ENCODE results near the gene BATF. TPM values are rescaled to one million over a fixed set of nuclear protein-coding genes. Genes with fewer than 3 reads are reported as not detected.

The BATF gene
- total and polyA plus RNA-seq, 2 of the 8 experiments (the other 6 are each of a cell fraction or from before 2014, with no cell fraction given): not detected

DNA sequence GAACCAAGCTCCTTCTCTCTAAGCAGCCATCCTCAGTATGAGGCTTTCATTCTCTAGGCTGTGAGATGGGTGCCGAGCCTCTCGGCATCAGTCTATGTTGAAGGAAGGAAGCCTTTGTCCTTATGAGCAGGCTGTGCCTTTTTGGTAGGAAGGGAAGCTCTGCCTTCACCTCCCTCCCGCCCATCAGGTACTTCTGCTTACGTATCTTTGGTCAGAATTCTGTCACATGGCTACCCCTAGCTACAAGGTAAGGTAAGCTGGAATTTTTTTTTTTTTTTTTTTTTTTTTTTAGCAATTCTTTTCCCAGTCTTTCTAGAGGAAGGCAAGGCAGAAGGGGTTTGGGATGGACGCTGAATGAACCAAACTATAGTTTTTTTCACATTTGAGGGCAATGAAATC is 16.9 kb downstream of the BATF start:
- Histone ChIP-seq H3K23me2 (ENCODE audit: low read depth, low read length) (no peaks in the 10 kb centered on the region), H3K4me1 (replicated peaks in 1 of 4; ENCODE audit: control insufficient read depth in 3 of 4, insufficient read depth in 4 of 4, low read length in 3 of 4) (peaks cover 0 to 6% (median 4%) of the 10 kb centered on the region in 4 experiments; a peak in 4 of 7 replicates), H3K18ac (ENCODE audit: extremely low read depth, low read length) (no peak overlapping the region), H3K14ac (ENCODE audit: insufficient read length) (no peak overlapping the region), H2BK5ac (ENCODE audit: low read depth, low read length) (no peak overlapping the region), H2BK20ac (ENCODE audit: low read length) (no peak overlapping the region), H3K9ac (replicated peaks in 1 of 4; ENCODE audit: extremely low read depth in 1 of 4, low read depth in 3 of 4, low read length in 3 of 4) (no peak overlapping the region), H2BK15ac (ENCODE audit: low read length) (no peak overlapping the region), H4K8ac (ENCODE audit: extremely low read depth, insufficient read depth, low read length) (no peak overlapping the region), H3K56ac (replicated peaks; ENCODE audit: insufficient read length, low read depth, low read length) (no peak overlapping the region), H2BK120ac (replicated peaks; ENCODE audit: low read depth, low read length) (no peak overlapping the region), H3K9me3 (ENCODE audit: insufficient read depth in 2 of 2, low read depth in 1 of 2, low read length in 1 of 2) (no peaks in the 10 kb centered on the region), H3K23ac (ENCODE audit: insufficient read length) (no peak overlapping the region), H3K36me3 (ENCODE audit: control insufficient read depth in 2 of 4, insufficient read depth in 4 of 4, low read length in 3 of 4) (no peaks in the 10 kb centered on the region), H3K79me2 (ENCODE audit: control insufficient read depth in 1 of 2, insufficient read depth in 2 of 2, low read length in 2 of 2) (no peaks in the 10 kb centered on the region), H4K20me1 (replicated peaks in 1 of 2; ENCODE audit: control insufficient read depth in 1 of 2, insufficient read depth in 2 of 2, low read length in 2 of 2) (no peaks in the 10 kb centered on the region), H3K27me3 (replicated peaks in 1 of 4; ENCODE audit: control insufficient read depth in 3 of 4, extremely low read depth in 1 of 4, insufficient read depth in 3 of 4, low read length in 3 of 4) (no peaks in the 10 kb centered on the region), H2AFZ (ENCODE audit: low read length) (peak overlapping the region; percentile 19), H4K91ac (replicated peaks; ENCODE audit: insufficient read length, low read length) (no peak overlapping the region), H4K5ac (ENCODE audit: insufficient read length, low read depth, low read length) (no peak overlapping the region), H3K4ac (replicated peaks; ENCODE audit: insufficient read length, low read depth, low read length) (no peak overlapping the region), H2AK5ac (ENCODE audit: low read depth, low read length) (no peak overlapping the region), H3K4me3 (ENCODE audit: extremely low read depth in 1 of 4, insufficient read depth in 2 of 4, low read depth in 3 of 4, low read length in 4 of 4) (no peak overlapping the region), H2BK12ac (ENCODE audit: low read depth, low read length) (no peak overlapping the region), H3K79me1 (ENCODE audit: low read depth, low read length) (no peaks in the 10 kb centered on the region), H3K27ac (ENCODE audit: low read depth, low read length) (no peak overlapping the region), H3K4me2 (ENCODE audit: insufficient read depth in 1 of 2, low read depth in 2 of 2, low read length in 2 of 2) (no peak overlapping the region)
- WGBS, 2 experiments (ENCODE audit: extremely low coverage in 1 of 2, insufficient coverage in 1 of 2, insufficient read length in 1 of 2, insufficient replicate concordance in 2 of 2, low coverage in 1 of 2, low lambda C conversion rate in 2 of 2, missing lambda C conversion rate in 1 of 2): 94% methylated on average over 5 of the region's 5 CpGs; no CpG with 5 or more reads in 1 of the 2 experiments
- TF ChIP-seq EGR1 (IDR thresholded peaks at IDR 0.05; ENCODE audit: borderline replicate concordance, low read depth, low read length) (no peak), SAP30 (IDR thresholded peaks at IDR 0.05; ENCODE audit: insufficient read depth, insufficient replicate concordance, low read length) (no peak), E2F6 (IDR thresholded peaks at IDR 0.05) (0 out of 2 replicates have a peak, but pooled peaks have one; percentile 5), SUZ12 (IDR thresholded peaks at IDR 0.05; ENCODE audit: low read length) (no peak), RAD21 (IDR thresholded peaks at IDR 0.05 in 1 of 2, conservative IDR thresholded peaks at IDR 0.05 in 1 of 2; ENCODE audit: low read depth in 2 of 2, low read length in 2 of 2) (no peak), SIRT6 (IDR thresholded peaks at IDR 0.05; ENCODE audit: low read length) (no peak), KDM4A (IDR thresholded peaks at IDR 0.05; ENCODE audit: low read depth, low read length, severe bottlenecking) (no peak)
- DNase-seq (ENCODE audit: low read depth in 1 of 2, low spot score in 2 of 2) (no peak), FAIRE-seq (no peak)
- ChIA-PET POLR2A (ENCODE audit: partially characterized antibody) (interaction anchor here (0.6 kb wide), 1 partner anchor 12 kb away, joined by 3 read pairs; no protein-coding TSS in a partner anchor), CTCF (ENCODE audit: partially characterized antibody) (interaction anchor here (0.5 to 1.5 kb wide), 4 partner anchors 9 to 581 kb away, joined by 3 to 8 read pairs (median 3); no protein-coding TSS in a partner anchor)

Data from H1 (cell line).